ENCODE results near the gene OSBPL10.

OSBPL10 gene

DNA sequence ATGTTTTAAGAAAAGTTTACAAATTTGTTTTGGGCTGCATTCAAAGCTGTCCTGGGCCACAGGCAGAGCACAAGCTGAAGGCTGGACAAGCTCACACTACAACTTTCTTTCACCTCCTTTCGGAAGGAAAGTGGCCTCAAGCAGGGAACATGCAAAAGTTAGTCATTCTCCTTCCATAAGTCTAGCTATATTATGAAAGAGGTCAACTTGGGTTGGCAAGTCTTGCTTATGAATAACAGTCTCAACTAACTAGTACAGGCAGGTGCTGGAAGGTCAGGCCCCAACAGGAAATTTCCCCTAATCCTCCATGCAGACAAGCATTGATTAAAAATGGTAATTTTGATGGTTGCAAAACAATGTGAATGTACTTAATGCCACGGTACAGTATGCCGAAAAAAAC lies 69.4 kb downstream of the OSBPL10 start:
- Mint-ChIP-seq H3K9me3 (no peaks in the 10 kb centered on the region), H3K27me3 (no peaks in the 10 kb centered on the region), H3K27ac (no peak overlapping the region), H3K36me3 (ENCODE audit: low read depth) (no peaks in the 10 kb centered on the region), H3K4me1 (peaks cover 14% of the 10 kb centered on the region), H3K4me3 (no peak overlapping the region)
- ATAC-seq = no peak
- no peak for DNase-seq

DNA sequence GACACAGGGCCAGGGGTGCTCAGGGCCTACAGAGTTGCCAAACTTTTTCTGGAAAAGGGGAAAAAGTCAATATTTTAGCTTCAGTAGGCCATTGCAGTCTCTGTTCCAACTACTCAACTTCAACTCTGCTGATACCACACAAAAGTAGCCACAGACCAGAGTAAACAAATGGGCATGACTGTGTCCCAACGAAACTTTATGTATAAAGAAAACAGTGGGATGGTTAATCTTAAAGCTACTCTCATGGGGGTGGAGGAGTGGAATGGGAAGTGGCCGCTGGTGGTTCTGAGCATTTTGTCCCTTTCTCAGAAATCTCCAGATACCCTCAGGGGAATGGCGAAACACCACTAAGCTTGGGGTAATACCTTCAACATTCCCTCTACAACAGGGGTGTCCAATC lies 69.9 kb downstream of the OSBPL10 start:
- DNase-seq (no peak), ATAC-seq (no peak)
- Mint-ChIP-seq H3K4me3 (no peak overlapping the region), H3K4me1 (peaks cover 9% of the 10 kb centered on the region), H3K27ac (no peak overlapping the region), H3K27me3 (no peaks in the 10 kb centered on the region), H3K9me3 (no peaks in the 10 kb centered on the region), H3K36me3 (ENCODE audit: low read depth) (no peaks in the 10 kb centered on the region)

DNA sequence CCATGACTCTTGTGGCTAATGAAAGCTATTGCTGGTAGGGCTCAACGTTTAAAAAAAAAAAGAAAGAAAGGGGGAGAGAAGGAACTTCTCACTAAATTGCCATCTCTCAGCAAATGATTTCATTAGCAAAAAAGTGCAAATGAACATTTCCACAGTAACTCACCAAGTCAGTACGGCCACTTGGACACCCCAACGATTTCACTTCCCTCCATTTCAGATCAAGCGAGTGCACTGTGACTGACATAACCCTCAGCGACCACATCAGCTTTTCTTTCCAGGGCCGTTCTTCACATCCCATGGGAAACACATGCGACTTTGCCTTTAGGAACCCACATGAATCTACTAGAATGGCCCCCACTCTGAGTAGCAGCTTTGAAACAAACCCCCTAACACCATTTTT lies 71.6 kb downstream of the OSBPL10 start:
- ATAC-seq (no peak), DNase-seq (no peak)
- Mint-ChIP-seq H3K36me3 (ENCODE audit: low read depth) (no peaks in the 10 kb centered on the region), H3K27me3 (no peaks in the 10 kb centered on the region), H3K9me3 (no peaks in the 10 kb centered on the region), H3K27ac (no peak overlapping the region), H3K4me3 (no peak overlapping the region), H3K4me1 (peaks cover 11% of the 10 kb centered on the region)

GRCh38 chr3:31908391-31909097 lies 72.5 kb downstream of the OSBPL10 start:
- no peak overlapping the region for H3K27ac Mint-ChIP-seq
- no peak for DNase-seq
- H3K4me1 Mint-ChIP-seq = peaks cover 20% of the 10 kb centered on the region
- H3K4me3 Mint-ChIP-seq = no peak overlapping the region
- no peak for ATAC-seq
- no peaks in the 10 kb centered on the region for H3K36me3 Mint-ChIP-seq (ENCODE audit: low read depth)
- H3K9me3 Mint-ChIP-seq = no peaks in the 10 kb centered on the region
- no peaks in the 10 kb centered on the region for H3K27me3 Mint-ChIP-seq

DNA sequence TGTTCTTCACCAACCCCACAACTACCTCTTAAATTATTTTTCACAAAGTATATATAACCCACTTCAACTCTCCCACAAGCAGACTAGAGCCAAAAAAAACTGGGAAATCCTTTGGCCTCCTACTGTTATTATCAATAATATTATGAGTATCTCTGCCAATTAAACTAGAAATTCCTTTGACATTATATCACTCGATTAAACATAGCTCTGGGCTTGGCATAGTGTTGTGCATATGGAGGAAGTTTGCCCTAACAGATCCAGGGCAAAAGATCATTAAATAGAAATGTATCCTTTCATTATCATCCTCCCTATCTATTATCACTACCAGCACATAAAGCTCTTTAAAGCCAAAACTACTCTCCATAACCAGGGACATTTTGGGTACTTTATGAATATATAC lies 74.9 kb downstream of the OSBPL10 start:
- H3K4me3 Mint-ChIP-seq = no peak overlapping the region
- no peaks in the 10 kb centered on the region for H3K9me3 Mint-ChIP-seq
- no peak for DNase-seq
- ATAC-seq = no peak
- no peak overlapping the region for H3K27ac Mint-ChIP-seq
- H3K4me1 Mint-ChIP-seq = peaks cover 30% of the 10 kb centered on the region
- no peaks in the 10 kb centered on the region for H3K36me3 Mint-ChIP-seq (ENCODE audit: low read depth)
- no peaks in the 10 kb centered on the region for H3K27me3 Mint-ChIP-seq

DNA sequence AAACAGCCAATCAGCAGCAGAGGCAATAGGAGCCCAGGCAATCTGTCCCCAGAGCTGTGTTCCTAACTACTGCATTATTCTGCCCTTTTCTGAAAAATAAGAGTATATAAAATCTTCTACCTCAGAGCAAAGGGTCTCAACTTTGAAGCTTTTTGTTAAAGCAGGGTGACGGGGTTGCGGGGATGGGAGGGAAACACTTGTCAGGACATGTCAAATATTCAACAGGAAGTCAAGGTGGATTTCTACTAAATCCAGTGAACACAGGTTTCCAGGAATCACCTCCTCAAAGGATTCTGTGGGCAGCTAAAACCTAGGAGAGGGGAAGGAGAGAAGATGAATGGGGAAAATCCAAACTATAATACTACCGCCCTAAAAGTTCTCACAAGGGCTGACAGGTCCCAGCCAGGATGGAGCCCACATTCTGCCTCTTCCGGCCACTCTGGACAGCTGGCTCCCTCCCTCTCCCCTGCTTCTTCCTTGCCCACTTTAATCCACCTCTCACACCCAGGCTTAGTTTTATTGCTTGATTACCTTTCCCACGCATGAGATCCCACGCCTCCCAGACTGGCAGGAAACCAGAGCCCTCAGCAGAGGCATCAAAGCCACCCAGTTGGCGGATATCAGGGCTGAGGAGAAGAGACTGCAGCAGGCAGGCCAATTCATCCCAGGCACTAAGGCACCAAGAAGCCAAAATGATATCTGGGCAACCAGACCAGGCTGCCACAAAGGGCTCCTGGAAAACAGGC lies 77.2 kb downstream of the OSBPL10 start:
- Mint-ChIP-seq H3K9me3 (no peaks in the 10 kb centered on the region), H3K4me3 (no peak overlapping the region), H3K27ac (no peak overlapping the region), H3K27me3 (no peaks in the 10 kb centered on the region), H3K4me1 (peaks cover 34% of the 10 kb centered on the region), H3K36me3 (ENCODE audit: low read depth) (no peaks in the 10 kb centered on the region)
- ATAC-seq = no peak
- no peak for DNase-seq

DNA sequence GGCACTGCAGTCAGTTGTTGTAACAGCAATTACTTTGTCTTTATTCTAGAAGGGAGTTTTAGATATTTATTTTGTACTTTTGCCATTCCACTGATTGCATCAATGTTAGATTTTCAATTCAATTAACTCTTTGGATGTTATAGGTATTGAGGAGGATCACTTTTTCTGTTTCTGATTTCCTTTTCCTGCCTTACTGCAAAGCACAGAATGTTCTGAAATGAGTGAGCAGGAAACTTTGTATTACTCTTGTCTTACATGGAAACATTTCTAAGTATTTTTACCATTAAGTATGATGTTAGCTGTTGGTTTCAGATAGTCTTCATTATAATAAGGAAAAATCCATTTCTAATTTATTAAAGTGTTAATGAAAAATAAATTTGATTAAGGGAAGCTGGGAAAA lies 80.5 kb downstream of the OSBPL10 start:
- Mint-ChIP-seq H3K4me1 (peaks cover 31% of the 10 kb centered on the region), H3K9me3 (no peaks in the 10 kb centered on the region), H3K36me3 (ENCODE audit: low read depth) (no peaks in the 10 kb centered on the region), H3K27me3 (no peaks in the 10 kb centered on the region), H3K27ac (no peak overlapping the region), H3K4me3 (no peak overlapping the region)
- DNase-seq (no peak), ATAC-seq (no peak)

GRCh38 chr3:31896648-31897433 lies 84.2 kb downstream of the OSBPL10 start:
- no peak overlapping the region for H3K27ac Mint-ChIP-seq
- H3K27me3 Mint-ChIP-seq = peaks cover 3% of the 10 kb centered on the region
- no peaks in the 10 kb centered on the region for H3K36me3 Mint-ChIP-seq (ENCODE audit: low read depth)
- H3K9me3 Mint-ChIP-seq = no peaks in the 10 kb centered on the region
- H3K4me1 Mint-ChIP-seq = peaks cover 20% of the 10 kb centered on the region
- DNase-seq = no peak
- ATAC-seq = no peak
- no peak overlapping the region for H3K4me3 Mint-ChIP-seq

GRCh38 chr3:31896026-31896425 lies 85.0 kb downstream of the OSBPL10 start:
- ATAC-seq (no peak), DNase-seq (no peak)
- Mint-ChIP-seq H3K27ac (no peak overlapping the region), H3K27me3 (peaks cover 3% of the 10 kb centered on the region), H3K36me3 (ENCODE audit: low read depth) (no peaks in the 10 kb centered on the region), H3K4me3 (no peak overlapping the region), H3K9me3 (no peaks in the 10 kb centered on the region), H3K4me1 (peaks cover 19% of the 10 kb centered on the region)

DNA sequence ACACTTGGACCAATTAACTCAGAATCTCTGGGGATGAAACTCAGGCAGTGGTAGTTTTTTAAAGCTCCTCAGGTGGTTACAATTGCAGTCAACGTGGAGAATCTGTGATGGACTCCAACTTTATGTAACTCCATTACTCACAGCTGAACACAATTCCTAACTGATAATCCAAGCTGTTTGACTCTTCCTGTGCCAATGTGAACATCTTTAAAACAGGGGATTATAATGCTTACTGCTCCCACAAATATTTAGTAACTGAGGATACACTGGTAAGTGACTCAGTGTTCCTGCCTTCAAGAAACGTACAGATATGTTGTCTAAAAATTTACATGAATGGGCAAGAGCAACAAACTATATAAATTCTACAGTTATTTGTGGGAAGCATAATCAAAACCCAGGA lies 85.6 kb downstream of the OSBPL10 start:
- H3K4me1 Mint-ChIP-seq = peaks cover 20% of the 10 kb centered on the region
- DNase-seq = no peak
- no peak for ATAC-seq
- no peak overlapping the region for H3K27ac Mint-ChIP-seq
- no peak overlapping the region for H3K4me3 Mint-ChIP-seq
- no peaks in the 10 kb centered on the region for H3K9me3 Mint-ChIP-seq
- no peaks in the 10 kb centered on the region for H3K36me3 Mint-ChIP-seq (ENCODE audit: low read depth)
- peaks cover 3% of the 10 kb centered on the region for H3K27me3 Mint-ChIP-seq

DNA sequence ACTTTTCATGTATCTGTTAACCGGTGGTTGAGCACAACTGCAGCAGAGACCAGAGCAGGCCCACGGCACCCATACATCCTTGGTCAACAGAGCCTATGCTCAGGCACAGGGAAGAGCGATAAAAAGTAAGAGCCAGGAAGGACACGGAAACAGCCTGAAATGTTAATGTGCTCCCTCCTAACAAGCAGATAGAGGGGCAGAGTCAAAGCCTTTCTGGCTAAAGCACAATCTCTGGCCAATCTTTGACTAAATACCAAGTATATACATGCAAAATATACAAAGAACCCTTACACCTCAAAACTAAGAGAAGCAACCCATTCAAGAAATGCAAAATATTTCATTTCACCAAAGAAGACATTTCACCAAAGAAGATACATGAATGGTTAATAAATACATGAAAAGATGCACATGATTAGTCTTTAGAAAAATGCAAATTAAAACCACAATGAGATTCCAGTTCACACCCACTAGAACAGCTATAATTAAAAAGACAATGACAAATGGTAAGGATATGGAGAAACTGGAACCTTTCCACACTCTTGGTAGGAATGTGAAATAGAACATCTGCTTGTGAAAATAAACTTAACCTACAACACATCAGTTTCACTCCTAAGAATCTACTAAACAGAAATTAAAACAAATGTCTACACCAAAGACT lies 88.0 kb downstream of the OSBPL10 start:
- H3K4me3 Mint-ChIP-seq = no peak overlapping the region
- H3K36me3 Mint-ChIP-seq (ENCODE audit: low read depth) = no peaks in the 10 kb centered on the region
- H3K27me3 Mint-ChIP-seq = peaks cover 3% of the 10 kb centered on the region
- H3K27ac Mint-ChIP-seq = no peak overlapping the region
- peaks cover 21% of the 10 kb centered on the region for H3K4me1 Mint-ChIP-seq
- ATAC-seq (no peak), DNase-seq (no peak)
- H3K9me3 Mint-ChIP-seq = no peaks in the 10 kb centered on the region

DNA sequence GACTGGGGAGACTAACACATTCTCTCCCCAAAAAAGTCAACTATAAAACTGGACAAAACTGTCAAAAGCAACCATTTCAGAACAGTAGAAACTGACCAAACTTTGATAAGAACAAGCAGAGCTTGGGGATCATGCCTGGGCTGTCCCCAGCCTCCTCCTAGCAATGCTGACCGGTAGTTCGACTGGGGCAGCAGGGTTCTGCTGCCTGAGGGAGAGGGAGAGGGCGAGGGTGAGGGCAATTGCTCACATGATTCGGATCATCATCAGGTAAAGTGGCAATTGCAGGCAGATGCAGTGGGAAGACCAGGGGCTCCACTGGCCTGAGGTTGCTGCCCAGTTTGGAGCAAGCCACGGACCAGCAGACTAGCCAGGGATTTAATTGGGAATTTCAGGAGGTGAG lies 88.6 kb downstream of the OSBPL10 start:
- Mint-ChIP-seq H3K4me1 (peaks cover 21% of the 10 kb centered on the region), H3K36me3 (ENCODE audit: low read depth) (no peaks in the 10 kb centered on the region), H3K9me3 (no peaks in the 10 kb centered on the region), H3K4me3 (no peak overlapping the region), H3K27ac (no peak overlapping the region), H3K27me3 (peaks cover 3% of the 10 kb centered on the region)
- no peak for ATAC-seq
- DNase-seq = no peak

DNA sequence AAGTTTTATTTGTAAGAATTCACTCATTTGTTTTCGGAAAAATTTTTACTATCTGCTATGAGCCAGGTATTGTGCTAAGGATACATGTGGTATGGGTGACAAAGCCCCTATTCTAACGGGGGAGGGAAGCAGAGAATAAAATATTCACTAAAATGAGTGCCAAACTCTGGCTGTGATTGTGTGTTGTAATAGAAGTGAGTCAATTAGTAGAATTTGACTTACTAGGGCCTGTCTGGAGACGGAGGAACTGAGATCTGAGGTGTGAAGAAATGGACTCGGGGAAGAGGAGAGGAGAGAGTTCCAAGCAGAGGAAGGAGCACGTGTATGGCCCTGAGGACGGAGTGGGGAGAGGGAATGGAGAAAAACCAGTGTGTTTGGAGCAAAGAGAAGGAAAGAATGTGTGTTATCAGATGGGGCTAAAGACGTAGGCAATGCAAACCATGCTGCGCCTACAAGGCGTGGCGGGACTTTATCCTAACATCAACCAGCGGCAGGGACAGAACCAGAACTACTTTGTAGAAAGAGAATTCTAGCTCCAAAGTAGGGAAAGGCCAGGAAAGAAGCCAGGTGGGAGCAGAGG lies 89.1 kb downstream of the OSBPL10 start:
- Mint-ChIP-seq H3K4me3 (no peak overlapping the region), H3K27ac (no peak overlapping the region), H3K27me3 (peaks cover 3% of the 10 kb centered on the region), H3K4me1 (peaks cover 21% of the 10 kb centered on the region), H3K9me3 (no peaks in the 10 kb centered on the region), H3K36me3 (ENCODE audit: low read depth) (no peaks in the 10 kb centered on the region)
- ATAC-seq (no peak), DNase-seq (no peak)

- Mint-ChIP-seq H3K4me3 (no peak overlapping the region), H3K9me3 (no peaks in the 10 kb centered on the region), H3K4me1 (peaks cover 21% of the 10 kb centered on the region), H3K27me3 (peaks cover 3% of the 10 kb centered on the region), H3K27ac (no peak overlapping the region), H3K36me3 (ENCODE audit: low read depth) (no peaks in the 10 kb centered on the region)
- ATAC-seq (no peak), DNase-seq (no peak)
Observed at GRCh38 chr3:31890742-31891469, 90.2 kb downstream of the OSBPL10 start.
